Activated CD4-positive, alpha-beta memory T cell treated with anti-CD3 and anti-CD28 coated beads, Interleukin-2, amount 10 ng/mL, durations not matched to agents 7 days and 5 days (primary cell): ENCODE data around the gene PACS1. TPM values are rescaled to one million over a fixed set of nuclear protein-coding genes. Genes with fewer than 3 reads are reported as not detected.

Source experiments
- CTCF ChIA-PET: fragments of 350-600 bp; sonication (Branson Sonifier 250); formaldehyde crosslinking; loops from one replicate; lab custom pipeline; 2021; ENCODE audit warnings: antibody characterized with exemption, inconsistent platforms; lab: Charles Lee
- POLR2A ChIA-PET: fragments of 350-600 bp; sonication (Branson Sonifier 250); formaldehyde crosslinking; loops from one replicate; lab custom pipeline; 2021; ENCODE audit warnings: antibody characterized with exemption; lab: Charles Lee
- DNase-seq: peaks from one replicate; pipeline ENCODE4 v3.0.0-alpha.2; 2020
- H3K27ac Mint-ChIP-seq: one replicate; pipeline ENCODE4 v1.8.0; 2021; ENCODE audit warnings: mild to moderate bottlenecking, mixed read lengths
- H3K27me3 Mint-ChIP-seq: one replicate; pipeline ENCODE4 v1.8.0; 2021; ENCODE audit warnings: mixed read lengths
- H3K36me3 Mint-ChIP-seq: one replicate; pipeline ENCODE4 v1.8.0; 2021; ENCODE audit warnings: low read depth, mixed read lengths
- H3K4me1 Mint-ChIP-seq: one replicate; pipeline ENCODE4 v1.8.0; 2021; ENCODE audit warnings: mixed read lengths
- H3K4me3 Mint-ChIP-seq: one replicate; pipeline ENCODE4 v1.8.0; 2021; ENCODE audit warnings: mild to moderate bottlenecking, mixed read lengths
- H3K9me3 Mint-ChIP-seq: one replicate; pipeline ENCODE4 v1.8.0; 2021; ENCODE audit warnings: mixed read lengths
- total RNA-seq, 2 experiments: library from RNA; stranded (reverse); gene quantifications; one replicate each; pipeline ENCODE4 v1.2.3, GENCODE V29; 2021

The PACS1 gene
- total RNA-seq, 2 experiments from 2014 or later: 86.4 to 95.0 TPM

DNA sequence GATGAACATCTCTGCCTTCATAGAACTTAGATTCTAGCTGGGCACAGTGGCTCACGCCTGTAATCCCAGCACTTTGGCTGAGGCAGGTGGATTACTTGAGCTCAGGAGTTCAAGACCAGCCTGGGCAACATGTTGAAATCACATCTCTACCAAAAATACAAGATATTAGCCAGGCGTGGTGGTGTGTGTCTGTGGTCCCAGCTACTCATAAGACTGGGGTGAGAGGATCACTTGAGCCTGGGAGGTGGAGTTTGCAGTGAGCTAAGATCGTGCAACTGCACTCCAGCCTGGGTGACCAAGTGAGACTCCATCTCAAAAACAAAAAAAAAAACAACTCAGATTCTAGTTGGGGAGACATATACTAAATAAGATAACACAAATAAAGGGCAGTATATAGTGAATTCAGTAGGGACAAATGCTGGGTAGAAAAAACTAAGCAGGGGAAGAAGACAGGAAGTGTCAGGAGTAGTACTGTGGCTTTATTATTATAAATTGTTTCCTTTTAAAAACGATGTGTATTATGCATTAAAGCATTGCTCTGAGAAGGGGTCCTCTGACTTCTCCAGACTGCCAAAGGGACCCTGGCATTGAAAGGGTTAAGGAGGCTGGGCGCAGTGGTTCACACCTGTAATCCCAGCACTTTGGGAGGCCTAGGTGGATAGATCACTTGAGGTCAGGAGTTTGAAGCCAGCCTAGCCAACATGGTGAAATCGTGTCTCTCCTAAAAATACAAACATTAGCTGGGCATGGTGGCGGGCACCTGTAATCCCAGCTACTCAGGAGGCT, 46.7 kb downstream of the PACS1 start:
- POLR2A ChIA-PET: interaction anchor here (1.0 to 4.2 kb wide), 8 partner anchors 10 to 152 kb away, joined by 4 to 44 read pairs (median 15); partner anchors contain the start of genes RAB1B and SF3B2
- peak overlapping the region; percentile 52 for H3K4me3 Mint-ChIP-seq

DNA sequence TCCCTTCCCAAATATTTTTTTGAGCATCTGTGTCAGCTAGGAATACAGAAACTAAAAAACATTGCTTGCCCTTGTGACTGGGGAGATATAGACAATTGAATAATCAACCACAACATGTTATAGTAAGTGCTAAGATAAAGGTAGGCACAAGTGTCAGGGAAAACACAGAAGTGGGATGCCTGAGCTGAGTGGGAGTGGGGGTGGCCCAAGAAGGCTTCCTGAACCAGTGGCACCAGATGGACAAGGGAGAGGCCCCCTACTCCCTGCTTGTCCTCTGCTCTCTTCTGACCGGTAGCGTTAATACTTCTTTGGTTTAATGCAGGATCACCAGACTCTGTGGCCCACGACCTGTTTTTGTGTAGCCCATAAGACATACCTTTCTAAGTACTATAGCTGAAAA, 48.8 kb downstream of the PACS1 start:
- no peak overlapping the region for H3K27ac Mint-ChIP-seq
- DNase-seq: no peak
- no peaks in the 10 kb centered on the region for H3K36me3 Mint-ChIP-seq
- ChIA-PET POLR2A (interaction anchor here (1.3 to 4.2 kb wide), 5 partner anchors 8 to 67 kb away, joined by 4 to 25 read pairs (median 6); partner anchors contain the start of gene SF3B2), CTCF (interaction anchor here (0.6 to 1.5 kb wide), 6 partner anchors 8 to 358 kb away, joined by 3 to 4 read pairs (median 3); no protein-coding TSS in a partner anchor)
- H3K4me3 Mint-ChIP-seq: no peak overlapping the region
- peaks cover 60% of the 10 kb centered on the region for H3K4me1 Mint-ChIP-seq
- no peaks in the 10 kb centered on the region for H3K9me3 Mint-ChIP-seq
- no peaks in the 10 kb centered on the region for H3K27me3 Mint-ChIP-seq

More for the DNA sequence above, 46.7 kb downstream of the PACS1 start:
- peak; percentile 23 for DNase-seq
- no peaks in the 10 kb centered on the region for H3K27me3 Mint-ChIP-seq
- CTCF ChIA-PET: interaction anchor here (0.8 to 3.8 kb wide), 10 partner anchors 9 to 228 kb away, joined by 3 to 27 read pairs (median 7); partner anchors contain the start of genes FIBP and PACS1
- H3K4me1 Mint-ChIP-seq: peaks cover 75% of the 10 kb centered on the region
- H3K9me3 Mint-ChIP-seq: no peaks in the 10 kb centered on the region
- H3K36me3 Mint-ChIP-seq: peaks cover 4% of the 10 kb centered on the region
- H3K27ac Mint-ChIP-seq: peak overlapping the region; percentile 82

DNA sequence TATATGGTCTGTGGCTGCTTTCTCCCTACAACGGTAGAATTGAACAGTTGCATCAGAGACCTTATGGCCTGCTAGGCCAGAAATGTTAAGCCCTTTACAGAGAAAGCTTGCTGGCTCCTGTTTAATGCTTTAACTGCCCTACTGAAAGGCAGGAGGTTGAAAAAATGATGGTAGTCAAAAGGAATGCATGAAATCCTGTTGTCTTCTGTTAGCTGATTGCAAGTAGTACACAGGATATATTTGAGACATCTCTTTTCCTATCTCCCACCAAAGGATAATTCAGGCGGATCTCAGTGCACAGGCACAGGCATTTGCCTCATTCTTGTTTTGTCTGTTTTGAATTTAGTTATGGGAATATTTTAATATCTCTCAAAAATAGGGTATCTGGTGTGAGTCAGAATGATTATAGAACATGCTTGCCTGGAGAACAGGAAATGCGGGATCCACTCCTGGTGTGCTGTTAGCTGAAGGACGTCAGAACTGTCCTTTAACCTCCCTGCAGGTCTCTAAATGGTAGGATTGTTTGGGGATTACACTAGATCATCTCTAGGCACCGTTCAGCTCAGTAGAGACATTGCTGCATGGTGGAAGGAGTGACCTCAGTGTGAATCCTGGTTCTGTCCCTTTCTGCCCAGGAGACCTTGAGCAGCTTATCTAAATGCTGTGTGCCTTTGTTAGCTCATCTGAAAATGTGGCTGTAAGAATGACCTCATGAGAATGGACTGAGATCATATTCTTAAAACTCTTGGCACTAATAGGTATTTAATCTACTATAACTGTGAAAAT, 49.5 kb downstream of the PACS1 start:
- H3K27ac Mint-ChIP-seq: no peak overlapping the region
- H3K27me3 Mint-ChIP-seq: no peaks in the 10 kb centered on the region
- no peaks in the 10 kb centered on the region for H3K9me3 Mint-ChIP-seq
- H3K36me3 Mint-ChIP-seq: no peaks in the 10 kb centered on the region
- no peak overlapping the region for H3K4me3 Mint-ChIP-seq
- ChIA-PET CTCF (interaction anchor here (0.8 to 1.2 kb wide), 3 partner anchors 9 to 52 kb away, joined by 3 read pairs; no protein-coding TSS in a partner anchor), POLR2A (interaction anchor here (0.6 to 1.8 kb wide), 2 partner anchors 16 to 42 kb away, joined by 3 to 6 read pairs; no protein-coding TSS in a partner anchor)
- no peak for DNase-seq
- peaks cover 61% of the 10 kb centered on the region for H3K4me1 Mint-ChIP-seq

GRCh38 chr11:66121466-66121865, 51.4 kb downstream of the PACS1 start:
- Mint-ChIP-seq H3K4me1 (peaks cover 62% of the 10 kb centered on the region), H3K36me3 (no peaks in the 10 kb centered on the region), H3K4me3 (no peak overlapping the region), H3K9me3 (no peaks in the 10 kb centered on the region), H3K27me3 (no peaks in the 10 kb centered on the region), H3K27ac (no peak overlapping the region)
- POLR2A ChIA-PET: interaction anchor here (0.7 to 1.4 kb wide), 2 partner anchors 20 to 62 kb away, joined by 3 to 4 read pairs; no protein-coding TSS in a partner anchor
- DNase-seq: no peak
- CTCF ChIA-PET: interaction anchor here (1.4 kb wide), 1 partner anchor 50 kb away, joined by 6 read pairs; no protein-coding TSS in a partner anchor

DNA sequence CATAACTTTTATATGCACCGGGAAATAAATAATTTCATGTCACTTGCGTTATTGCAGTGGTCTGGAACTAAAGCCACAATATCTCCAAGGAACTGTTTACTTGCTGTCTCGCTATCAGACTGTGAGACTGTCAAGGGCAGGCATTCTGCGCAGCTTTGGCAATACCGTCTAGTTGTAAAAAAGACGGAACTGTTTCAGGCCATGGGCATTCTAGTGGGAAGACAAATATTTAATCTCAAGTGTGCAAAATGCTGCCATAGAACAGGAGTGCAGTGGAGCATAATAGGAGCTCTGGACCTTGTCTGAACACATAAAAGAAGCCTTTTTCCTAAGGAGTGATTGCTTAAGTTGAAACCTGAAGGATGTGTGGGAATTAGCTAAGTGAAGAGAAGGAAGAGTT, 53.8 kb downstream of the PACS1 start:
- Mint-ChIP-seq H3K27me3 (no peaks in the 10 kb centered on the region), H3K4me3 (no peak overlapping the region), H3K27ac (no peak overlapping the region), H3K4me1 (peaks cover 55% of the 10 kb centered on the region), H3K9me3 (no peaks in the 10 kb centered on the region), H3K36me3 (no peaks in the 10 kb centered on the region)
- no peak for DNase-seq
- CTCF ChIA-PET: interaction anchor here (1.0 to 1.6 kb wide), 3 partner anchors 22 to 79 kb away, joined by 3 to 5 read pairs (median 4); no protein-coding TSS in a partner anchor
- POLR2A ChIA-PET: interaction anchor here (1.1 to 4.0 kb wide), 3 partner anchors 19 to 52 kb away, joined by 3 to 18 read pairs (median 4); no protein-coding TSS in a partner anchor

DNA sequence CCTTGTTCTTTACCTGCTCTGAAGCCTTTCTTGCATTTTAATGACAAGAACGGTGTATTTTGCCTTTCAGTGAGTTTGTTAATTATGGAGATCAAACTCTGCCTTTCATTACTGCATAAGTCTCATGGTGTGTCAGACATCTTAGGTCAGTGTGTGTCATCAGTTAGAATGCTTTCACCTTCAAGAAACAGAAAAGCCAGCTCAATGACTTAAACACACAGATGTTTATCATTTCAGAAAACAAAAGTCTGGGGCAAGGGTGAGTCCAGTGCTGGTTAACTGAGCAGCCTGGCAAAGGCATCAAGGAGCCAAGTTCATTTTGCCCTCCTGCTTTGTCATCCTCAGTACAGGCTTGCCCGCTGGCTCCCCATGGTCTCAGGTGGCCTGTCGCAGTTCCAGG, 54.5 kb downstream of the PACS1 start:
- DNase-seq: no peak
- ChIA-PET CTCF (interaction anchor here (1.0 to 1.6 kb wide), 3 partner anchors 23 to 80 kb away, joined by 3 to 5 read pairs (median 4); no protein-coding TSS in a partner anchor), POLR2A (interaction anchor here (1.1 to 4.0 kb wide), 3 partner anchors 19 to 53 kb away, joined by 3 to 18 read pairs (median 4); no protein-coding TSS in a partner anchor)
- no peak overlapping the region for H3K4me3 Mint-ChIP-seq
- no peaks in the 10 kb centered on the region for H3K27me3 Mint-ChIP-seq
- no peaks in the 10 kb centered on the region for H3K9me3 Mint-ChIP-seq
- no peak overlapping the region for H3K27ac Mint-ChIP-seq
- H3K4me1 Mint-ChIP-seq: peaks cover 51% of the 10 kb centered on the region
- H3K36me3 Mint-ChIP-seq: no peaks in the 10 kb centered on the region

DNA sequence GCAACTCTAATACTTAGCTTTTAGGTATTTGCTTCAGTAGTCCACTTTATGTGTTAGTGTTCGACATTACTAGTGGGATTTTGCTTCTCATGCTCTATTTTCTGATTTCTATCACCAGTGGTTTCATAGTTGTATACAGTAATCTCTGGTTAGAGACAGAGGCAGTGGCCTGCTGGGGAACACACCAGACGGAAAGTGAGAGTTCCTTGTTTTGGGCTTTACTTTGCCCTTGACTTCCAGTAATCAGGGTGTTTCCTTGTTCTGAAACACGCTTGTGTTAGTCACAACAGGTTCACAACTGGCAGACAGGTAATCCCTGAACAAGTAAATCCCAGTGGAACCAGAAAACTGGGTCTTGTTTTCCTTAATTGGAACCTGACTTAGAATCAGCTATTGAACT, 56.0 kb downstream of the PACS1 start:
- CTCF ChIA-PET: interaction anchor here (0.8 to 2.2 kb wide), 9 partner anchors 8 to 133 kb away, joined by 3 to 17 read pairs (median 4); no protein-coding TSS in a partner anchor
- Mint-ChIP-seq H3K4me1 (peaks cover 48% of the 10 kb centered on the region), H3K9me3 (no peaks in the 10 kb centered on the region), H3K4me3 (no peak overlapping the region), H3K36me3 (no peaks in the 10 kb centered on the region), H3K27ac (peak overlapping the region; percentile 82), H3K27me3 (no peaks in the 10 kb centered on the region)
- POLR2A ChIA-PET: interaction anchor here (0.6 to 4.0 kb wide), 11 partner anchors 8 to 124 kb away, joined by 3 to 21 read pairs (median 6); partner anchors contain the start of genes BANF1, EIF1AD and SF3B2
- DNase-seq: peak; percentile 28

DNA sequence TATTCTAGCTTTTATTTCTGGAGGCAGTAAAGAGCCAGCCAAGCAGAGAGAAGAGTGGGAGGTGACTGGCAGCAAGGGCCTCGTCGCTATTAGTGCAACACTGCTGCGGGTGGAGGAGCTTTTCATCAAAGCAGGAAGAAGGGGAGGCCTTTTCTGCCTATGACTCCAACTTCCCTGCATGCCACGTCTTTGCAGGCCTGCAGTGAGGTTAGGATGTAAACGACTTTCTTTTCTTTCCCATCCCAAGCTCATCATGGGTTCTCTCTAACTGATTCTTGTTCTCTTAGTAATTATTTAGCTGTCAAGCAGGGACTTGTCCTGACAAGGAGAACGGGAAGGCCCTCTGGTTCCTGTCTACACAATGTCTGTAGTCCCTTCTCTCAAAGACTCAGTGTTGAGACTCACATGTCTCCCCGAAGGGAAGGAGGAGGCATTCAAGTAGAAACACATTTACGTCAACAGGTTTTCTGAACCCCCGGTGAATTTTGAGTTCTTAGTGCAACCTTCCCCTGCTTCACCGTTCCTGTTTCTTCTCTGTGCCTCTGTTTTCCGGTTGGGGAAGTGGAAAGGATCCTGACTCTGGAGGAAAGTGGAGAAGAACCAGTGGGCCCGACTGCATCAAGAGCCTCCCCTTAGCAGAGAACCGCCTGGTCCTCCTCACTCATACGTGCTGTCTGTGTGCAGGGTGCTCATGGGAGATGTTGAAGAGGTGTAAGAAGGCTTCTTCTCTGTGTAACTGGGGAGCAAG, 56.9 kb downstream of the PACS1 start:
- Mint-ChIP-seq H3K27me3 (no peaks in the 10 kb centered on the region), H3K36me3 (no peaks in the 10 kb centered on the region), H3K27ac (peak overlapping the region; percentile 82), H3K9me3 (no peaks in the 10 kb centered on the region), H3K4me3 (peak overlapping the region; percentile 35), H3K4me1 (peaks cover 52% of the 10 kb centered on the region)
- DNase-seq: peak; percentile 62
- ChIA-PET CTCF (interaction anchor here (0.8 to 2.2 kb wide), 9 partner anchors 8 to 132 kb away, joined by 3 to 17 read pairs (median 4); no protein-coding TSS in a partner anchor), POLR2A (interaction anchor here (0.6 to 4.0 kb wide), 12 partner anchors 9 to 125 kb away, joined by 3 to 21 read pairs (median 6); partner anchors contain the start of genes BANF1, EIF1AD and SF3B2)

GRCh38 chr11:66130978-66131377, 60.9 kb downstream of the PACS1 start:
- H3K4me3 Mint-ChIP-seq: no peak overlapping the region
- POLR2A ChIA-PET: no interaction called here
- DNase-seq: no peak
- CTCF ChIA-PET: no interaction called here
- no peaks in the 10 kb centered on the region for H3K9me3 Mint-ChIP-seq
- no peak overlapping the region for H3K27ac Mint-ChIP-seq
- no peaks in the 10 kb centered on the region for H3K36me3 Mint-ChIP-seq
- peaks cover 33% of the 10 kb centered on the region for H3K4me1 Mint-ChIP-seq
- H3K27me3 Mint-ChIP-seq: no peaks in the 10 kb centered on the region

DNA sequence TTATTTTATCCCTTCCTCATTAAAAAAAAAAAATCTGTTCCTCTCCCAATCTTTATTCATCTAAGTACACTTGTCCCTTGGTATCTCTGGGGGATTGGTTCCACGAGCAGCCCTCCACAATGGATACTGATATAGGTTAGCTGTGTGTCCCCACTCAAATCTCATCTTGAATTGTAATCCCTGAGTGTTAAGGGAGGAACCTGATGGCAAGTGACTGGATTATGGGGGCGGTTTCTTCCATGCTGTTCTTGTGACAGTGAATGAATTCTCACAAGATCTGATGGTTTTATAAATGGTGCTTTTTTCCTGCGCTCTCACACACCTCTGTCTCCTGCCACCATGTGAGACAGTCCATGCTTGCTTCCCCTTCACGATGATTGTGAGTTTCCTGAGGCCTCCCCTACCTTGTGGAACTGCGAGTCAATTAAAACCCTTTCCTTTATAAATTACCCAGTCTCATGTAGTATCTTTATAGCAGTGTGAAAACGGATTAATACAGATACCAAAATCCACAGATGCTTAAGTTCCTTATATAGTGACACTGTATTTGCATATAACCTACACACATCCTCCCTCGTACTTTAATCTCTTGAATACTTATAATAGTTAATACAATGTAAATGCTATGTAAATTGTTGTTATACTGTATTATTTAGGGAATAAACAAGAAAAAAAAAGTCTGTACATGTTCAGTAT, 62.0 kb downstream of the PACS1 start:
- Mint-ChIP-seq H3K4me1 (peaks cover 32% of the 10 kb centered on the region), H3K36me3 (no peaks in the 10 kb centered on the region), H3K27me3 (no peaks in the 10 kb centered on the region), H3K4me3 (no peak overlapping the region), H3K9me3 (no peaks in the 10 kb centered on the region), H3K27ac (no peak overlapping the region)
- DNase-seq: no peak
- POLR2A ChIA-PET: no interaction called here
- CTCF ChIA-PET: no interaction called here

DNA sequence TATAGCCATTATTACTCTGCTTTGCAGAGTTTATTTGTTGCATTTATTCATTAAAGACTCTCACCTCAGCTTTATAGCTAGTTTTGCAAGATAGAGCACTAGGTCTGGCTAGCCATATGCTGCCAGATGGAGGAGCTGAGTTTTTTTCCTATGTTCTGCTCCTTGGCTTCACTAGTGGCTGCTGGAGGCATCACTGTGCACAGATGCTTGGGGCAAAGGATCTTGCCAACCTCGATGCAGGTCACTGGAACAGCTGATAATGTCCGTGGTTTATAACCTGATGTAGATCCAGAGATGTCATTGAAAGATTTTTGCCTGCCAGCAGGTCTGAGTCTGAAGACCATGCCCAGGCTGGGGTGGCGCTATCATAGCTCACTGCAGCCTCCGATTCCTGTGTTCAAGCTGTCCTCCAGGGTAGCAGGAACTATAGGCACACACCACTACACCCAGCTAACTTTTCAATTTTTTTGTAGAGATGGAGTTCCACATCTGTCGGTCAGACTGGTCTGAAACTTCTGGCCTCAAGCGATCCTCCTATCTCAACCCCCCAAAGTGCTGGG, 63.2 kb downstream of the PACS1 start:
- no peak overlapping the region for H3K4me3 Mint-ChIP-seq
- no peak for DNase-seq
- ChIA-PET CTCF (interaction anchor here (0.6 to 4.6 kb wide), 8 partner anchors 17 to 825 kb away, joined by 3 to 60 read pairs (median 4); partner anchors contain the start of gene PACS1), POLR2A (interaction anchor here (1.0 to 1.6 kb wide), 2 partner anchors 14 to 65 kb away, joined by 3 read pairs; no protein-coding TSS in a partner anchor)
- H3K36me3 Mint-ChIP-seq: no peaks in the 10 kb centered on the region
- no peaks in the 10 kb centered on the region for H3K27me3 Mint-ChIP-seq
- H3K27ac Mint-ChIP-seq: no peak overlapping the region
- no peaks in the 10 kb centered on the region for H3K9me3 Mint-ChIP-seq
- peaks cover 30% of the 10 kb centered on the region for H3K4me1 Mint-ChIP-seq
